A673 (cell line): ENCODE data around the gene ELOVL7. TPM values are rescaled to one million over a fixed set of nuclear protein-coding genes. Genes with fewer than 3 reads are reported as not detected.
A peak's percentile ranks its signal among the peaks of the same experiment; 100 is the strongest.

Source experiments
- BruUV-seq: library from RNA; stranded (reverse); fragments of 400-500 nt; replicated peaks from 2 replicates; lab custom pipeline; 2021; lab: Mats Ljungman, UMichigan
- CTCF ChIA-PET: fragments of 300-600 bp; sonication (Branson Sonifier 250); formaldehyde crosslinking; loops from one replicate; lab custom pipeline; 2022; ENCODE audit warnings: antibody characterized with exemption; lab: Charles Lee
- POLR2A ChIA-PET: fragments of 300-600 bp; sonication (Branson Sonifier 250); formaldehyde crosslinking; loops from one replicate; lab custom pipeline; 2022; ENCODE audit warnings: antibody characterized with exemption; ENCODE audit not compliant: low non-redundant PET; lab: Charles Lee
- DNase-seq: peaks from one replicate; pipeline ENCODE4 v3.0.0-alpha.2; 2015; ENCODE audit warnings: low spot score
- H3K27ac ChIP-seq: fragments of 200-600 bp; sonication (generic); 2 replicates; pipeline ENCODE4 v1.5.1; 2016; ENCODE audit warnings: mixed run types, low read depth, mild to moderate bottlenecking, mixed read lengths, antibody characterized with exemption, low read length; ENCODE audit not compliant: poor library complexity, severe bottlenecking
- H3K27me3 ChIP-seq: fragments of 200-600 bp; sonication (generic); replicated peaks from 2 replicates; pipeline ENCODE4 v1.6.1; 2017; ENCODE audit warnings: mixed run types, low read depth, mild to moderate bottlenecking, mixed read lengths, antibody characterized with exemption, low read length; ENCODE audit not compliant: insufficient read depth, poor library complexity
- H3K36me3 ChIP-seq: fragments of 200-600 bp; sonication (generic); 2 replicates; pipeline ENCODE4 v1.6.1; 2016; ENCODE audit warnings: mixed run types, mild to moderate bottlenecking, mixed read lengths, antibody characterized with exemption, low read length; ENCODE audit not compliant: insufficient read depth, poor library complexity, severe bottlenecking
- H3K4me1 ChIP-seq: fragments of 200-600 bp; sonication (generic); 2 replicates; pipeline ENCODE4 v1.6.1; 2017; ENCODE audit warnings: mixed run types, mild to moderate bottlenecking, mixed read lengths, antibody characterized with exemption, low read length; ENCODE audit not compliant: insufficient read depth, poor library complexity, severe bottlenecking
- H3K4me3 ChIP-seq: fragments of 200-600 bp; sonication (generic); 2 replicates; pipeline ENCODE4 v1.5.1; 2016; ENCODE audit warnings: low read depth, mixed run types, mild to moderate bottlenecking, mixed read lengths, low read length; ENCODE audit not compliant: poor library complexity, severe bottlenecking
- H3K9me3 ChIP-seq: fragments of 200-600 bp; sonication (generic); 2 replicates; pipeline ENCODE4 v1.6.1; 2016; ENCODE audit warnings: mixed run types, low read depth, mild to moderate bottlenecking, mixed read lengths, antibody characterized with exemption, low read length; ENCODE audit not compliant: poor library complexity, severe bottlenecking
- EZH2 ChIP-seq: fragments of 200-600 bp; sonication (generic); IDR thresholded peaks from 2 replicates; pipeline ENCODE4 v1.6.1; 2017; ENCODE audit warnings: borderline replicate concordance, low read depth, mild to moderate bottlenecking, mixed read lengths, antibody characterized with exemption, low read length; ENCODE audit not compliant: poor library complexity, severe bottlenecking
- intact Hi-C: fragments of 100-400 bp; cut with micrococcal nuclease; formaldehyde crosslinking; loops from one replicate; pipeline ENCODE4 v1.10.0; 2022; ENCODE audit not compliant: unreplicated experiment
- total RNA-seq: library from RNA; stranded (reverse); gene quantifications from 2 replicates; pipeline ENCODE4 v1.2.3, GENCODE V29; 2021
- TF ChIP-seq, protein P1 (sequence below): fragments of 300-800, 200-600 bp; sonication (generic); conservative IDR thresholded peaks from 2 replicates; pipeline ENCODE4 v1.5.1; 2017; ENCODE audit warnings: low read depth, mild to moderate bottlenecking, antibody characterized with exemption, low read length, moderate library complexity, mixed read lengths

ELOVL7 gene
- total RNA-seq, 1 experiment from 2014 or later, result not detected

DNA sequence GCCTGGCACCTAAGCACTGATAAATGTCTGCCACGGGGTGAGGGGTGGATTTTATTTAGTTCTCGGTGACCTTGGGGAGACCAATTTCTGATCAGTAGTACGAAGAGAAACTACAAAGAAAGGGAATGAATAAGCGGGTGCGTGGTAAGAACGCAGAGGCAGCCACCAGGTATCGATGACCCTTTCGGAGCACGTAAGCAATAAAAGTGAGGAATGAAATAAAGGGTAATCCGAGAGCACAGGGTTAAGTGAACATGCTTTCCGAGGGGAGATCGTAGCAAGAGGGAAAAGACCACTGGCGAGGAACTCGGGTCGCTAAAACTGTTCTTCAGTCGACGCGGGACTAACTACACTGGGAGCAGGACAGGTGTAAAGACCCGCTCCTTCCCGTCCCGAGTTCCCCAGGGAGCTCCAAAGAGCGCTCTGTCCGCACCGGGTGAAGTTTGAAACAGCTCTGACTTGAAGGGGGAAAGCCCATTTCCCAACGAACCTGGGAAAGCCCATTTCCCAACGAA is 1.1 kb downstream of the ELOVL7 start:
- peaks cover 86% of the 10 kb centered on the region for H3K27me3 ChIP-seq
- H3K27ac ChIP-seq, result no peak overlapping the region
- ChIA-PET POLR2A (interaction anchor here (0.5 kb wide), 1 partner anchor 30 kb away, joined by 3 read pairs; no protein-coding TSS in a partner anchor), CTCF (no interaction called here)
- BruUV-seq, result no TSS peak
- DNase-seq, result no peak
- H3K4me1 ChIP-seq, result no peaks in the 10 kb centered on the region
- intact Hi-C loops, result no loop called here
- H3K9me3 ChIP-seq, result no peaks in the 10 kb centered on the region
- H3K36me3 ChIP-seq, result no peaks in the 10 kb centered on the region
- TF ChIP-seq, protein P1, sequence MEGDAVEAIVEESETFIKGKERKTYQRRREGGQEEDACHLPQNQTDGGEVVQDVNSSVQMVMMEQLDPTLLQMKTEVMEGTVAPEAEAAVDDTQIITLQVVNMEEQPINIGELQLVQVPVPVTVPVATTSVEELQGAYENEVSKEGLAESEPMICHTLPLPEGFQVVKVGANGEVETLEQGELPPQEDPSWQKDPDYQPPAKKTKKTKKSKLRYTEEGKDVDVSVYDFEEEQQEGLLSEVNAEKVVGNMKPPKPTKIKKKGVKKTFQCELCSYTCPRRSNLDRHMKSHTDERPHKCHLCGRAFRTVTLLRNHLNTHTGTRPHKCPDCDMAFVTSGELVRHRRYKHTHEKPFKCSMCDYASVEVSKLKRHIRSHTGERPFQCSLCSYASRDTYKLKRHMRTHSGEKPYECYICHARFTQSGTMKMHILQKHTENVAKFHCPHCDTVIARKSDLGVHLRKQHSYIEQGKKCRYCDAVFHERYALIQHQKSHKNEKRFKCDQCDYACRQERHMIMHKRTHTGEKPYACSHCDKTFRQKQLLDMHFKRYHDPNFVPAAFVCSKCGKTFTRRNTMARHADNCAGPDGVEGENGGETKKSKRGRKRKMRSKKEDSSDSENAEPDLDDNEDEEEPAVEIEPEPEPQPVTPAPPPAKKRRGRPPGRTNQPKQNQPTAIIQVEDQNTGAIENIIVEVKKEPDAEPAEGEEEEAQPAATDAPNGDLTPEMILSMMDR, result no peak
- peak; percentile 60 for TF ChIP-seq EZH2
- H3K4me3 ChIP-seq, result peak overlapping the region; percentile 54

- CTCF ChIA-PET, result no interaction called here
- POLR2A ChIA-PET, result no interaction called here
- Histone ChIP-seq H3K4me3 (no peak overlapping the region), H3K36me3 (no peaks in the 10 kb centered on the region), H3K9me3 (no peaks in the 10 kb centered on the region), H3K4me1 (no peaks in the 10 kb centered on the region), H3K27ac (no peak overlapping the region), H3K27me3 (peaks cover 78% of the 10 kb centered on the region)
- no peak for DNase-seq
- TF ChIP-seq, protein P1, result no peak
- TF ChIP-seq EZH2, result no peak
- intact Hi-C loops, result no loop called here
- no TSS peak for BruUV-seq
These were observed 2.7 kb downstream of the ELOVL7 start for GRCh38 chr5:60841361-60841760.

DNA sequence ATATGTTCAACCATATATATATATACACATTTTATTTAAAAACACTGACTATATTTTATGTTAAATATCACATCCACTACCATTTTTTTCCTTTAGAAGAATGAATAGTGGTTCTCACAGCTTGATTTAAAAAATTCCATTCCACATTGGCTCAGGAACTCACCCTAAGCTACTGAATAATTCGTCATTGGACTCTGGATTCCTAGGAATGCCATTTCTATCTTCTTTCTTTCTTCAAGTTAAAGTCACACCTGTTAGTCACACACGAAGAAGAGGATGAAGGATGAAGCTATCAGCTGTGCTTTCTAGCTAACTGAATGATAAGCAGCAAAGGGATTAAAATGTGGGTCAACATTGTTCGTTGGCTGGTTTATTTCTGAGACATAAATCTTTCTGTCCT is 7.9 kb downstream of the ELOVL7 start:
- CTCF ChIA-PET, result no interaction called here
- Histone ChIP-seq H3K27ac (no peak overlapping the region), H3K9me3 (no peaks in the 10 kb centered on the region), H3K4me3 (no peak overlapping the region), H3K27me3 (peaks cover 40% of the 10 kb centered on the region), H3K36me3 (no peaks in the 10 kb centered on the region), H3K4me1 (no peaks in the 10 kb centered on the region)
- BruUV-seq, result no TSS peak
- TF ChIP-seq, protein P1, result no peak
- no peak for TF ChIP-seq EZH2
- POLR2A ChIA-PET, result no interaction called here
- intact Hi-C loops, result no loop called here
- no peak for DNase-seq
